ENCODE results near the gene MAPKAP1. TPM values are rescaled to one million over a fixed set of nuclear protein-coding genes. Genes with fewer than 3 reads are reported as not detected.

The MAPKAP1 gene
- total and polyA plus RNA-seq, 9 of the 15 experiments (the other 6 are each of a cell fraction or from before 2014, with no cell fraction given) = 2.6 to 82.1 (median 61.1) TPM

GRCh38 chr9:125407974-125408900, 298.8 kb downstream of the MAPKAP1 start (continued):
- peak; percentile 34; the same call in 1 of the 2 replicates for TF ChIP-seq ZKSCAN1 (IDR thresholded peaks at IDR 0.05; ENCODE audit: low read depth, low read length)
- TF ChIP-seq NUFIP1 (IDR thresholded peaks at IDR 0.05; ENCODE audit: partially characterized antibody) = no peak
- TF ChIP-seq, protein P1, sequence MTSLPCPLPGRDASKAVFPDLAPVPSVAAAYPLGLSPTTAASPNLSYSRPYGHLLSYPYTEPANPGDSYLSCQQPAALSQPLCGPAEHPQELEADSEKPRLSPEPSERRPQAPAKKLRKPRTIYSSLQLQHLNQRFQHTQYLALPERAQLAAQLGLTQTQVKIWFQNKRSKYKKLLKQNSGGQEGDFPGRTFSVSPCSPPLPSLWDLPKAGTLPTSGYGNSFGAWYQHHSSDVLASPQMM (CRISPR knock-in tag; IDR thresholded peaks at IDR 0.05) = no peak
- TF ChIP-seq, protein P2, sequence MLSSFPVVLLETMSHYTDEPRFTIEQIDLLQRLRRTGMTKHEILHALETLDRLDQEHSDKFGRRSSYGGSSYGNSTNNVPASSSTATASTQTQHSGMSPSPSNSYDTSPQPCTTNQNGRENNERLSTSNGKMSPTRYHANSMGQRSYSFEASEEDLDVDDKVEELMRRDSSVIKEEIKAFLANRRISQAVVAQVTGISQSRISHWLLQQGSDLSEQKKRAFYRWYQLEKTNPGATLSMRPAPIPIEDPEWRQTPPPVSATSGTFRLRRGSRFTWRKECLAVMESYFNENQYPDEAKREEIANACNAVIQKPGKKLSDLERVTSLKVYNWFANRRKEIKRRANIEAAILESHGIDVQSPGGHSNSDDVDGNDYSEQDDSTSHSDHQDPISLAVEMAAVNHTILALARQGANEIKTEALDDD (IDR thresholded peaks at IDR 0.05) = no peak
- no peak for TF ChIP-seq TCF7 (IDR thresholded peaks at IDR 0.05; ENCODE audit: borderline replicate concordance)
- no peak for TF ChIP-seq COPS2 (conservative IDR thresholded peaks at IDR 0.05)
- TF ChIP-seq ZNF780A (CRISPR knock-in tag; IDR thresholded peaks at IDR 0.05) = no peak
- no peak for TF ChIP-seq RNF2 (IDR thresholded peaks at IDR 0.05)
- TF ChIP-seq ADNP (tag; IDR thresholded peaks at IDR 0.05) = no peak
- TF ChIP-seq PRPF4 (IDR thresholded peaks at IDR 0.05; ENCODE audit: insufficient read depth, low read depth, low read length, poor library complexity, severe bottlenecking) = peak; percentile 60
- TF ChIP-seq ZBTB1 (CRISPR knock-in tag; IDR thresholded peaks at IDR 0.05; ENCODE audit: borderline replicate concordance, low read depth) = no peak
- TF ChIP-seq AFF1 (IDR thresholded peaks at IDR 0.05; ENCODE audit: low read depth in 1 of 2, partially characterized antibody in 2 of 2) = no peak
- TF ChIP-seq, protein P3, sequence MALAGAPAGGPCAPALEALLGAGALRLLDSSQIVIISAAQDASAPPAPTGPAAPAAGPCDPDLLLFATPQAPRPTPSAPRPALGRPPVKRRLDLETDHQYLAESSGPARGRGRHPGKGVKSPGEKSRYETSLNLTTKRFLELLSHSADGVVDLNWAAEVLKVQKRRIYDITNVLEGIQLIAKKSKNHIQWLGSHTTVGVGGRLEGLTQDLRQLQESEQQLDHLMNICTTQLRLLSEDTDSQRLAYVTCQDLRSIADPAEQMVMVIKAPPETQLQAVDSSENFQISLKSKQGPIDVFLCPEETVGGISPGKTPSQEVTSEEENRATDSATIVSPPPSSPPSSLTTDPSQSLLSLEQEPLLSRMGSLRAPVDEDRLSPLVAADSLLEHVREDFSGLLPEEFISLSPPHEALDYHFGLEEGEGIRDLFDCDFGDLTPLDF (CRISPR knock-in tag; IDR thresholded peaks at IDR 0.05) = no peak
- TF ChIP-seq ELK3 (CRISPR knock-in tag; IDR thresholded peaks at IDR 0.05) = no peak
- TF ChIP-seq, protein P4, sequence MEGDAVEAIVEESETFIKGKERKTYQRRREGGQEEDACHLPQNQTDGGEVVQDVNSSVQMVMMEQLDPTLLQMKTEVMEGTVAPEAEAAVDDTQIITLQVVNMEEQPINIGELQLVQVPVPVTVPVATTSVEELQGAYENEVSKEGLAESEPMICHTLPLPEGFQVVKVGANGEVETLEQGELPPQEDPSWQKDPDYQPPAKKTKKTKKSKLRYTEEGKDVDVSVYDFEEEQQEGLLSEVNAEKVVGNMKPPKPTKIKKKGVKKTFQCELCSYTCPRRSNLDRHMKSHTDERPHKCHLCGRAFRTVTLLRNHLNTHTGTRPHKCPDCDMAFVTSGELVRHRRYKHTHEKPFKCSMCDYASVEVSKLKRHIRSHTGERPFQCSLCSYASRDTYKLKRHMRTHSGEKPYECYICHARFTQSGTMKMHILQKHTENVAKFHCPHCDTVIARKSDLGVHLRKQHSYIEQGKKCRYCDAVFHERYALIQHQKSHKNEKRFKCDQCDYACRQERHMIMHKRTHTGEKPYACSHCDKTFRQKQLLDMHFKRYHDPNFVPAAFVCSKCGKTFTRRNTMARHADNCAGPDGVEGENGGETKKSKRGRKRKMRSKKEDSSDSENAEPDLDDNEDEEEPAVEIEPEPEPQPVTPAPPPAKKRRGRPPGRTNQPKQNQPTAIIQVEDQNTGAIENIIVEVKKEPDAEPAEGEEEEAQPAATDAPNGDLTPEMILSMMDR (IDR thresholded peaks at IDR 0.05 in 2 of 3, conservative IDR thresholded peaks at IDR 0.05 in 1 of 3; ENCODE audit: insufficient read depth in 2 of 3, low read depth in 1 of 3, low read length in 3 of 3) = peak; percentile 87 to 97 (median 93)
- no peak for TF ChIP-seq ZNF75A (CRISPR knock-in tag; IDR thresholded peaks at IDR 0.05)
- TF ChIP-seq CBFA2T3 (IDR thresholded peaks at IDR 0.05) = no peak

All from K562 (cell line).